Right lobe of liver (tissue), 6 donors: ENCODE data around the gene MAST4. TPM values are rescaled to one million over a fixed set of nuclear protein-coding genes. Genes with fewer than 3 reads are reported as not detected.

Source experiments
- ATAC-seq, 4 donors: fragments of 200-7000 bp; cut with Tn5 transposase; one replicate each; pipeline ENCODE4 v1.9.1; 2020; ENCODE audit warnings: mild to moderate bottlenecking in 4 of 4, moderate library complexity in 4 of 4
- DNase-seq, 3 donors: peaks; one replicate each; pipeline ENCODE4 v3.0.0-alpha.2; 2020
- H3K27ac ChIP-seq, 3 donors: fragments of 200-600 bp; one replicate each; pipeline ENCODE4 v1.8.0; 2022
- H3K27me3 ChIP-seq, 2 donors: fragments of 200-600 bp; one replicate each; pipeline ENCODE4 v1.8.0; 2022
- H3K36me3 ChIP-seq, 4 donors: fragments of 200-600 bp; sonication (generic) in 1 of 4; one replicate each; pipeline versions ENCODE4 v1.5.1 to v1.8.0; 2017 to 2022; ENCODE audit warnings: control low read depth in 1 of 4
- H3K4me1 ChIP-seq, 4 donors: fragments of 200-600 bp; sonication (generic) in 1 of 4; one replicate each; pipeline versions ENCODE4 v1.5.1 to v1.8.0; 2017 to 2022; ENCODE audit warnings: control low read depth in 1 of 4
- H3K4me3 ChIP-seq, 3 donors: fragments of 200-600 bp; one replicate each; pipeline ENCODE4 v1.8.0; 2022
- H3K9me3 ChIP-seq, 4 donors: fragments of 200-600 bp; sonication (generic) in 1 of 4; one replicate each; pipeline versions ENCODE4 v1.5.1 to v1.8.0; 2017 to 2022; ENCODE audit warnings: control low read depth in 1 of 4
- CTCF ChIP-seq, 4 donors: fragments of 200-600 bp in 3 of 4; fragments of 450-650 bp in 1 of 4; IDR thresholded peaks; one replicate each; pipeline versions ENCODE4 v1.5.1 to v1.8.0; 2016 to 2022; ENCODE audit warnings: antibody characterized with exemption in 4 of 4, mild to moderate bottlenecking in 2 of 4
- POLR2A ChIP-seq: fragments of 450-650 bp; IDR thresholded peaks from one replicate; pipeline ENCODE4 v1.6.1; 2017; ENCODE audit warnings: antibody characterized with exemption, mild to moderate bottlenecking
- WGBS: methylation state at CpG from one replicate; pipeline ENCODE4 v1.1.6; 2018; ENCODE audit warnings: low coverage, low lambda C conversion rate; ENCODE audit not compliant: insufficient coverage; ENCODE audit errors: missing lambda C conversion rate; 5-methylcytosine and 5-hydroxymethylcytosine counted together
- intact Hi-C, 2 donors: fragments of 100-400 bp; cut with DNase I; formaldehyde crosslinking; loops; one replicate each; pipeline versions ENCODE4 v1.11.2 to v1.14.1; 2022
- total RNA-seq, 6 experiments: library from RNA; depleted of rRNA in 2 of 6; stranded (reverse); fragments of >200 nt in 2 of 6; fragmentation: NEBNext Ultra II Directional in 3 of 6; extraction: Animal tissue kit (Norgen Biotek cat#: 25700) in 3 of 6; gene quantifications; one replicate each; pipeline versions ENCODE4 v1.1.0 to v1.2.4, GENCODE V29; 2016 to 2023
- donor health status: DM: no; HTN: yes; CAD: no.
- donor health status: DM: no; HTN: no; CAD: no.
- donor health status: DM: no; HTN: no; CAD: no.
- donor health status: DM: no; HTN: yes; CAD: no.
- donor health status: DM: no; HTN: yes; CAD: no.

Gene MAST4
- total RNA-seq, 6 experiments from 2014 or later = 9.4 to 23.5 (median 13.9) TPM

- ATAC-seq = no peak
- H3K4me3 ChIP-seq = no peak overlapping the region
Measured at GRCh38 chr5:67194166-67194565, 598.0 kb downstream of the MAST4 start.

GRCh38 chr5:67195406-67196275 lies 599.4 kb downstream of the MAST4 start:
- Histone ChIP-seq H3K9me3 (no peaks in the 10 kb centered on the region), H3K27me3 (no peaks in the 10 kb centered on the region), H3K4me1 (no peaks in the 10 kb centered on the region), H3K27ac (no peak overlapping the region), H3K4me3 (peak overlapping the region in 1 of 3 donors; percentile 13), H3K36me3 (no peaks in the 10 kb centered on the region)
- intact Hi-C loops = no loop called here
- DNase-seq (no peak), ATAC-seq (peak in 3 of 4 donors; percentile 22 to 29 (median 23))
- TF ChIP-seq CTCF (IDR thresholded peaks at IDR 0.05) (no peak), POLR2A (no peak)
- WGBS = 57% methylated on average over 4 of the region's 7 CpGs

More at GRCh38 chr5:67194166-67194565, 598.0 kb downstream of the MAST4 start:
- no peak for DNase-seq
- H3K27ac ChIP-seq = peak overlapping the region in 1 of 3 donors; percentile 37
- H3K36me3 ChIP-seq = no peaks in the 10 kb centered on the region
- H3K9me3 ChIP-seq = no peaks in the 10 kb centered on the region
- 71% methylated on average over 3 of the region's 3 CpGs for WGBS
- intact Hi-C loops = no loop called here
- H3K27me3 ChIP-seq = no peaks in the 10 kb centered on the region
- H3K4me1 ChIP-seq = no peaks in the 10 kb centered on the region
- no peak for TF ChIP-seq CTCF (IDR thresholded peaks at IDR 0.05)
- no peak for TF ChIP-seq POLR2A

GRCh38 chr5:67196537-67197059 lies 600.4 kb downstream of the MAST4 start, which contains the start of gene CD180:
Gene CD180 (minus strand): TSS chr5:67196799. CDS start chr5:67196641, 158 bp downstream.
- WGBS = 61% methylated on average over 5 of the region's 5 CpGs
- H3K4me1 ChIP-seq = no peaks in the 10 kb centered on the region
- H3K27me3 ChIP-seq = no peaks in the 10 kb centered on the region
- no peaks in the 10 kb centered on the region for H3K36me3 ChIP-seq
- DNase-seq (no peak), ATAC-seq (peak; percentile 10 to 32 (median 22))
- H3K9me3 ChIP-seq = no peaks in the 10 kb centered on the region
- TF ChIP-seq POLR2A (no peak), CTCF (IDR thresholded peaks at IDR 0.05) (no peak)
- intact Hi-C loops = no loop called here
- H3K4me3 ChIP-seq = peak within 1 kb of the TSS in 1 of 3 donors; percentile 10
- no peak within 1 kb of the TSS for H3K27ac ChIP-seq

DNA sequence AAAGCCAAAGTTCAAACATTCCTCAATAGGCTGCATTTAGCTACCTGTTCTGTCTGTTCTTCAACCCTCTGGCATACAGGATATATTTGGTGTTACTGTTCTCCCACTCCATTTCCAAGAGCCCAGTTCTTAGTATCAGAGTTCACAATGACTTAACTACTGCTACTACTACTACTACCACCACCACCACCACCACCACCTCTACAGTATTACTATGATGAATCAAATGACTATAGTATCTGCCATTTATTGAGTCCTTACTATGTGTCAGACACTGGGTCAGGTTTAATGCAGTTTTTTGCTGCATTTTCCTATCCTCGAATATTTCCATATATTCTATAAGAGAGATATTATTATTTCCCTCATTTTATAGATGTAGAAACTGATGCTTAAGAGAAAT lies 601.3 kb downstream of the MAST4 start:
- Histone ChIP-seq H3K27me3 (no peaks in the 10 kb centered on the region), H3K9me3 (no peaks in the 10 kb centered on the region), H3K36me3 (no peaks in the 10 kb centered on the region), H3K4me1 (no peaks in the 10 kb centered on the region), H3K27ac (no peak overlapping the region), H3K4me3 (no peak overlapping the region)
- intact Hi-C loops = no loop called here
- no peak for DNase-seq
- 100% methylated on average over 1 of the region's 1 CpG for WGBS
- no peak for ATAC-seq
- TF ChIP-seq CTCF (IDR thresholded peaks at IDR 0.05) = no peak
- no peak for TF ChIP-seq POLR2A
